SK-N-SH (cell line): Measurements from ENCODE around the gene FAH. TPM values are rescaled to one million over a fixed set of nuclear protein-coding genes. Genes with fewer than 3 reads are reported as not detected.
A peak's percentile ranks its signal among the peaks of the same experiment; 100 is the strongest.

Source experiments
- CTCF ChIA-PET: fragments of 300-600, 350-600 bp; formaldehyde crosslinking; extraction: SDS; loops from one replicate; lab custom pipeline; 2021; lab: Yijun Ruan, JAX
- POLR2A ChIA-PET: fragments of 350-600 bp; sonication (Branson Sonifier 250); formaldehyde crosslinking; extraction: SDS; loops from one replicate; lab custom pipeline; 2020; ENCODE audit warnings: antibody characterized with exemption, inconsistent platforms; lab: Yijun Ruan, JAX
- DNase-seq: peaks from one replicate; pipeline ENCODE4 v3.0.0; 2012
- H2AFZ ChIP-seq: fragments of 200-600 bp; sonication (generic); 2 replicates; pipeline ENCODE4 v1.8.1; 2016; ENCODE audit warnings: antibody characterized with exemption, mild to moderate bottlenecking, low read depth
- H3F3A ChIP-seq: fragments of 200-600 bp; sonication (generic); replicated peaks from 2 replicates; pipeline ENCODE3; 2016; ENCODE audit warnings: antibody characterized with exemption, mild to moderate bottlenecking; ENCODE audit not compliant: insufficient read depth
- H3K27ac ChIP-seq, 2 experiments: fragments of 200-500 bp in 1 of 2; fragments of 200-600 bp in 1 of 2; sonication (Bioruptor generic) in 1 of 2; sonication (generic), shearing (Covaris generic) in 1 of 2; 2 replicates each; pipeline versions ENCODE4 v1.5.1 to v1.6.1; 2014 to 2016; ENCODE audit warnings: low read depth in 2 of 2, inconsistent platforms in 1 of 2, low read length in 1 of 2, mild to moderate bottlenecking in 1 of 2, mixed read lengths in 1 of 2
- H3K27me3 ChIP-seq: fragments of 200-600 bp; sonication (generic), shearing (Covaris generic); 2 replicates; pipeline ENCODE4 v1.6.1; 2016; ENCODE audit warnings: mixed run types; ENCODE audit not compliant: insufficient read depth
- H3K36me3 ChIP-seq, 2 experiments: fragments of 200-500 bp in 1 of 2; fragments of 200-600 bp in 1 of 2; sonication (Bioruptor generic) in 1 of 2; sonication (generic) in 1 of 2; replicated peaks in 1 of 2; 2 replicates each; pipeline versions ENCODE3 to v1.5.1; 2014 to 2016; ENCODE audit warnings: low read length in 1 of 2, mild to moderate bottlenecking in 1 of 2; ENCODE audit not compliant: insufficient read depth in 2 of 2, control insufficient read depth in 1 of 2
- H3K4me1 ChIP-seq, 2 experiments: fragments of 200-500 bp in 1 of 2; fragments of 200-600 bp in 1 of 2; sonication (Bioruptor generic) in 1 of 2; sonication (generic), shearing (Covaris generic) in 1 of 2; 2 replicates each; pipeline versions ENCODE4 v1.5.1 to v1.6.1; 2014 to 2016; ENCODE audit warnings: low read depth in 1 of 2, low read length in 1 of 2, mixed run types in 1 of 2; ENCODE audit not compliant: insufficient read depth in 2 of 2, control insufficient read depth in 1 of 2
- H3K4me2 ChIP-seq: fragments of 200-600 bp; sonication (generic), shearing (Covaris generic); 2 replicates; pipeline ENCODE4 v1.6.1; 2017; ENCODE audit warnings: mixed run types
- H3K4me3 ChIP-seq, 2 experiments: fragments of 200-500 bp in 1 of 2; fragments of 200-600 bp in 1 of 2; sonication (Bioruptor generic) in 1 of 2; sonication (generic), shearing (Covaris generic) in 1 of 2; 2 replicates each; pipeline versions ENCODE4 v1.5.1 to v1.8.1; 2014 to 2016; ENCODE audit warnings: low read depth in 2 of 2, inconsistent platforms in 1 of 2, low read length in 1 of 2, mild to moderate bottlenecking in 1 of 2, mixed read lengths in 1 of 2, moderate library complexity in 1 of 2
- H3K79me2 ChIP-seq: fragments of 200-600 bp; sonication (generic); 2 replicates; pipeline ENCODE4 v1.8.1; 2017; ENCODE audit warnings: mild to moderate bottlenecking; ENCODE audit not compliant: insufficient read depth
- H3K9ac ChIP-seq: fragments of 200-600 bp; sonication (generic); 2 replicates; pipeline ENCODE4 v1.6.1; 2017; ENCODE audit warnings: mixed run types
- H3K9me2 ChIP-seq: fragments of 200-600 bp; sonication (generic); 2 replicates; pipeline ENCODE4 v1.6.1; 2017; ENCODE audit warnings: mixed run types
- H3K9me3 ChIP-seq: fragments of 200-600 bp; sonication (generic); 2 replicates; pipeline ENCODE4 v1.6.1; 2017; ENCODE audit warnings: mixed run types, mild to moderate bottlenecking, moderate library complexity
- H4K20me1 ChIP-seq: fragments of 200-600 bp; sonication (generic); 2 replicates; pipeline ENCODE4 v1.6.1; 2017; ENCODE audit warnings: mild to moderate bottlenecking, mixed run types; ENCODE audit not compliant: insufficient read depth
- CHD2 ChIP-seq: fragments of 150-350 bp; IDR thresholded peaks from 2 replicates; pipeline ENCODE4 v1.6.1; 2018; ENCODE audit warnings: low read length; ENCODE audit not compliant: partially characterized antibody
- CTCF ChIP-seq: fragments of 200-600 bp; sonication (generic); IDR thresholded peaks from 2 replicates; pipeline ENCODE4 v1.6.1; 2017; ENCODE audit warnings: antibody characterized with exemption, mild to moderate bottlenecking, moderate library complexity
- ELF1 ChIP-seq: IDR thresholded peaks from 2 replicates; pipeline ENCODE4 v1.4.0; 2012
- FOXJ3 ChIP-seq: sonication (generic); formaldehyde crosslinking; IDR thresholded peaks from 2 replicates; pipeline ENCODE4 v1.5.1; 2020; ENCODE audit warnings: mild to moderate bottlenecking, missing genetic modification reagents
- JUND ChIP-seq: IDR thresholded peaks from 2 replicates; pipeline ENCODE4 v1.4.0; 2012
- MXI1 ChIP-seq: IDR thresholded peaks from 2 replicates; pipeline ENCODE4 v1.6.1; 2012; ENCODE audit warnings: mild to moderate bottlenecking, low read depth, low read length, improper control_type of control experiment
- NRF1 ChIP-seq: IDR thresholded peaks from 2 replicates; pipeline ENCODE4 v1.6.1; 2012; ENCODE audit warnings: low read depth, mild to moderate bottlenecking, low read length
- POLR2AphosphoS5 ChIP-seq: IDR thresholded peaks from 2 replicates; pipeline ENCODE4 v1.6.1; 2012; ENCODE audit warnings: low read depth, low read length
- USF2 ChIP-seq: fragments of 150-350 bp; IDR thresholded peaks from 2 replicates; pipeline ENCODE4 v1.6.1; 2017; ENCODE audit warnings: antibody characterized with exemption, low read length, low read depth, borderline replicate concordance
- WGBS: methylation state at CpG from one replicate; pipeline ENCODE4 v1.1.6; 2017; ENCODE audit warnings: low lambda C conversion rate; 5-methylcytosine and 5-hydroxymethylcytosine counted together
- polyA plus RNA-seq, 3 experiments: library from polyadenylated mRNA; depleted of rRNA; stranded (reverse); fragments of >200 nt; gene quantifications; 2 replicates each; pipeline ENCODE4 v1.2.3, GENCODE V29; 2012
- TF ChIP-seq, protein P1 (sequence below): IDR thresholded peaks from 2 replicates; pipeline ENCODE4 v1.4.0; 2012; ENCODE audit warnings: low read depth

FAH gene
- 34.9 and 36.9 TPM in 2 replicates for polyA plus RNA-seq (2012; rRNA removed)
- 24.4 and 27.8 TPM in 2 replicates for polyA plus RNA-seq (2012; cell fraction: cytosol; rRNA removed)
- 64.1 and 93.9 TPM in 2 replicates for polyA plus RNA-seq (2012; cell fraction: nucleus; rRNA removed)

DNA sequence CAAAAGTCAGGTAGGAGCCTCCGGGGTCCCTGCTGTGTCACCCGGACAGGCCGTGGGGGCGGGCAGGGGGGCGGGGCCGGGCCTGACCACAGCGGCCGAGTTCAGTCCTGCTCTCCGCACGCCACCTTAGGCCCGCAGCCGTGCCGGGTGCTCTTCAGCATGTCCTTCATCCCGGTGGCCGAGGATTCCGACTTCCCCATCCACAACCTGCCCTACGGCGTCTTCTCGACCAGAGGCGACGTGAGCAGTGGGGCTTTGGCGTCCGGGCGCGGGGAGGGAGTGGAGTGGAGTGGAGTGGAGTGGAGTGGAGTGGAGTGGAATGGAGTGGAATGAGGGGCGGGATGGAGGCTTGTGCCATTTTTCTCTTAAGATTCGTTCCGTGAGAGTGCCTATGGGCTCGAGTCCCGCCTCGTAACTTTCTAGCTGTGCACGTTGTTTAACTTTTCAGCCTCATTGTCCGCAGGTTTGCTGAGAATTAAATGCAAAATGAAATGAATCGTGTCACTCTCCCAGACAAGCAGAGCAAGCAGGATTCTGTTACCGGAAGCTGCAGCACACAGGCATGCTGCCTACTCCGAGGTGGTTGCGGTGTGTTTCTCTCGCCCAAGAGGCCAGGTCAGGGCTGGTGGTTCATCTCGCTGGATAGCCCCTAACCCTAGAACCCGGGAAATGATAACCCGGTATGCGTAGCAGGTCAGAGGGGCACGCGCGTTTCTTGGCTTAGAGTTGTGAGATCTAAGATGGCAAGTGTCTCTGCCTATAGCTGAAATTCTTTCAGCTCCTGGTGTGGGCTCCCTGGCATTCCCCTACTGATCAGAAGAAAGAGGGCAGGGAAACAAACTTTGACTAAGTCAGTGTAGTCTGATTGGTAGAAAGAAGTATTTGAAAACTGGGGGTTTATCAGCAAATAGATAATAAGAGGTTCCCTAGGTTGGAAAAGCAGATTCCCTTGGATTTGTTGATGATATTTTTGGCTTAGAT is at the start of gene FAH:
Gene FAH, plus strand, starts transcription at position 104 of the 981 bp plus-strand sequence. Its CDS starts 56 bp downstream, at position 160.
- CTCF ChIA-PET = interaction anchor here (1.4 kb wide), 1 partner anchor 20 kb away, joined by 5 read pairs; no protein-coding TSS in a partner anchor

DNA sequence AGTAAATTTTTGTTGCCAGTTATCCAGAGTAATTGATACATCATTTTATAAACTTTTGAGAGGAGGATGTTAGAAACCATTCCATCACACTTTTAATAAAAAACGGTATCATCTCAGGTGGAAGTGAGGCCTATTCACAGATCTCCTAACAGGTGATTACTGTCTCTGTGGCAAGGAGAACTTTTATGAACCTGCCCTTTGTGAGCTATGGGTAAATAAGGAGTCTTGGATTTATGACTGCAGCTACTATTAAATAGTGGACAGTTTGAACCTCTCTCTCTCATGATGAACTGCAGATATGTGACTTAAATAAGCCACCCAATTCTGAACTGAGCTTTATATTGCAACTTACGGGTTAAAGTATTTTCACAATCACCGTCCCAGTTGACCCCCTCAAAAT is 47.6 kb upstream of the FAH start:
- peaks cover 24% of the 10 kb centered on the region for H4K20me1 ChIP-seq
- H2AFZ ChIP-seq = no peak overlapping the region
- H3K27me3 ChIP-seq = no peaks in the 10 kb centered on the region
- H3K9me3 ChIP-seq = no peaks in the 10 kb centered on the region
- H3K36me3 ChIP-seq = peaks cover 0 to 7% of the 10 kb centered on the region in 2 experiments
- 75% methylated on average over 3 of the region's 3 CpGs for WGBS
- no peak overlapping the region for H3K9ac ChIP-seq
- CTCF ChIA-PET = interaction anchor here (1.2 to 2.3 kb wide), 2 partner anchors 12 to 17 kb away, joined by 3 to 7 read pairs; no protein-coding TSS in a partner anchor
- peak overlapping the region in 1 of 2 experiments; percentile 63; a peak in 2 of 4 replicates for H3K27ac ChIP-seq
- H3K4me3 ChIP-seq = no peak overlapping the region
- peaks cover 66% of the 10 kb centered on the region; the same call in 1 of the 2 replicates for H3K79me2 ChIP-seq
- H3K9me2 ChIP-seq = no peaks in the 10 kb centered on the region
- TF ChIP-seq NRF1 (no peak), JUND (no peak), POLR2AphosphoS5 (no peak), FOXJ3 (CRISPR knock-in tag) (no peak), CTCF (no peak)
- DNase-seq = no peak
- POLR2A ChIA-PET = no interaction called here
- peaks cover 20% of the 10 kb centered on the region for H3F3A ChIP-seq
- peak overlapping the region; percentile 26 for H3K4me2 ChIP-seq
- H3K4me1 ChIP-seq = peaks cover 0 to 15% of the 10 kb centered on the region in 2 experiments; a peak in 2 of 4 replicates

More for the DNA sequence above, at the start of gene FAH:
- peaks cover 11% of the 10 kb centered on the region for H3F3A ChIP-seq
- H3K9me2 ChIP-seq = no peaks in the 10 kb centered on the region
- peak within 1 kb of the TSS; percentile 70 for H3K9ac ChIP-seq
- POLR2A ChIA-PET = no interaction called here
- 12% methylated on average over 35 of the region's 45 CpGs for WGBS
- H3K4me2 ChIP-seq = peak within 1 kb of the TSS; percentile 93
- peak within 1 kb of the TSS; percentile 67 to 81 for H3K4me3 ChIP-seq
- no peaks in the 10 kb centered on the region for H3K79me2 ChIP-seq
- H3K9me3 ChIP-seq = no peaks in the 10 kb centered on the region
- peak within 1 kb of the TSS; percentile 55 to 69 for H3K27ac ChIP-seq
- H2AFZ ChIP-seq = peak within 1 kb of the TSS; percentile 97
- no peak for TF ChIP-seq CHD2
- TF ChIP-seq ELF1 = 0 out of 2 replicates have a peak, but pooled peaks have one; percentile 45
- TF ChIP-seq, protein P1, sequence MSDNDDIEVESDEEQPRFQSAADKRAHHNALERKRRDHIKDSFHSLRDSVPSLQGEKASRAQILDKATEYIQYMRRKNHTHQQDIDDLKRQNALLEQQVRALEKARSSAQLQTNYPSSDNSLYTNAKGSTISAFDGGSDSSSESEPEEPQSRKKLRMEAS = peak; percentile 35; the same call in 1 of the 2 replicates
- TF ChIP-seq MXI1 = peak; percentile 80
- TF ChIP-seq USF2 = no peak
- TF ChIP-seq POLR2AphosphoS5 = 0 out of 2 replicates have a peak, but pooled peaks have one; percentile 14
- H3K27me3 ChIP-seq = no peaks in the 10 kb centered on the region
- peak; percentile 44 for DNase-seq
- H4K20me1 ChIP-seq = no peaks in the 10 kb centered on the region
- peaks cover 0 to 14% of the 10 kb centered on the region in 2 experiments; a peak in 1 of 4 replicates for H3K4me1 ChIP-seq
- H3K36me3 ChIP-seq = peaks cover 0 to 6% of the 10 kb centered on the region in 2 experiments
